Muscle of back (tissue), 11 donors: ENCODE results near the gene LRFN2. TPM values are rescaled to one million over a fixed set of nuclear protein-coding genes. Genes with fewer than 3 reads are reported as not detected.

Experiments used
- DNase-seq, 3 donors: peaks; one replicate each; pipeline versions ENCODE4 v3.0.0 to v3.0.0-alpha.2; 2013
- polyA plus RNA-seq, 10 donors: library from polyadenylated mRNA; unstranded; fragments of 120-200 nt; gene quantifications; one replicate each; pipeline ENCODE4 v1.2.1, GENCODE V29; 2013; ENCODE audit not compliant: insufficient read length in 10 of 10

The LRFN2 gene
- polyA plus RNA-seq, 10 donors, result 0.07 to 0.14 (median 0.09) TPM; not detected in 2

DNA sequence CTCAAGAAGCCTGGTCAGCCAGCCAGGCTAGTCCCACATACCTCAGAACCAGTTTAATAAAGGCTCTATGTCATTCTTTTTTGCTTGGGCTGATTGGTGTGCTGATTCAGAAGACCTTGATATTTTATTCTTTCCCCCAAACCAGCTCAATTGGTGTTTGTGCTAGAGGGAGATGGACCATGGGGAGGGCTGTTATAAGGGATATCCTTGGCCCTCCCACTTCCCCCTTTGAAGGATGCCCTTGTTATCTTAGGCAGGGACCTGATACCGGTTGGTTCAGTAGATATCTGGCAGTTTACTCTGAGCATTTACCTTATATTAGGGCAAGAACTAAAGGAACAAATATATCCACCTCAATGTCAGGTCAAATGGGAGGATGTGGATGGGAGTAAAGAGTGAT lies 207.4 kb downstream of the LRFN2 start:
- DNase-seq, result no peak

- no peak for DNase-seq
Observed at GRCh38 chr6:40378725-40379074, 208.5 kb downstream of the LRFN2 start.

DNA sequence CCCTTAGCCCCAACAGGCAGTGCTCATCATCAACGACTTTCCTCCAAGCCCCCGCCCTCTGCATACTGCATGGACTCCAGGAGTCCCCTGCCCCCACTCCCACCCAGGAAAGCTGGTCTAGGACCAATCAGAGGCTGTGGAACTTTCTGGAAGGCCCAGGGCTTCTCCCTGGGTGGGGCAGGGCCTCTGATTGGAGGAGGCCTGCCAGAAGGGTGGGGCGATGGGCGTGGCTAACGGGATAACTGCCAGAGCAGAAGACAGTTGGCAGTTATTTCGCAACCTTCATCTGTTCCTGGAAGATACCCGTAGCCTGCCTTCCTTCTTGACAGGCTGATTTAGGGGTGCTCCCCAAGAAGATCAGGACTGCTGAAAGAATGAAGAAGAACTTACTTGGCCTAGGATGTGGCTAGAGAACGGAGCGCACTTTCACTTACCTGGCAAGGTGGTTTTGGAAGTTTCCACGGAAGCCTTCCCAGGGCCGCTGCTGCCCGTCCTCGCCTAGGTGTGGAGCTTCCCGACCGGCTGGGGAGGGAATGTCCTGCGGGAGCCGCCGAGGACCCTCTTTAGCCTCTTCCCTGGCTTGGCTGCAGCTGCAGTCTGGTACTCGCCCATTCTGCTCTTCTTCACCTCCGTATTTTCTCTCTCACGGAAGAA lies 209.0 kb downstream of the LRFN2 start:
- no peak for DNase-seq

- DNase-seq, result no peak
Observed at GRCh38 chr6:40377173-40377806, 209.9 kb downstream of the LRFN2 start.

GRCh38 chr6:40376113-40376650 lies 211.0 kb downstream of the LRFN2 start:
- DNase-seq, result no peak

DNA sequence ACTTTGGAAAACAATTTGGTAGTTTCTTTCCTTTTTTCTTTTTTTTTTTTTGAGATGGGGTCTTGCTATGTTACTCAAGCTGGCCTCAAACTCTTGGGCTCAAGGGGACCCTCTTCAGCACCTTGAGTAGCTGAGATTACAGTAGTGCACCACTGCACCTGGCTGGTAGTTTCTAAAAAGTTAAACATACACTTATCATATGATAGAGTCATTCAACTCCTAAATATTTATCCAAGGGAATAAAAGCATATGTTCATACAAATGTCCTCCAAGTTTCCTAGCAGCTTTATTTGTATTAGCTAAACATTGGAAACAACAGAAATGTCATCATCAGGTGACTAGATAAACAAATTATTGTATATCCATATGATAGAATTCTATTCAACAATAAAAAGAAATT lies 213.9 kb downstream of the LRFN2 start:
- no peak for DNase-seq

DNA sequence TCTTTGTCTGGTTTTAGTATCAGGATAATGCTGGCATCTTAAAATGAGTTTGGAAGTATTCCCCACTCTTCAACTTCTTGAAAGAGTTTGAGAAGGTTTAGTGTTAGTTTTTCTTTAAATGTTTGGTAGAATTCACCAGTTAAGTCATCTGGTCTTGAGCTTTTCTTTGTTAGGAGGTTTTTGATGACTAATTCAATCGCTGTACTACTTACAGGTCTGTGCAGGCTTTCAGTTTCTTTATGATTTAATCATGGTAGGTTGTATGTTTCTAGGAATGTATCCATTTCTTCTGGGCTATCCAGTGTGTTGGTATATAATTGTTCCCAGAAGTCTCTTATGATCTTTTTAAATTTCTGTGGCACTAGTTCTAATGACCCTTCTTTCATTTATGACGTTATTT lies 215.5 kb downstream of the LRFN2 start:
- no peak for DNase-seq

- DNase-seq, result no peak
Observed at GRCh38 chr6:40371095-40371494, 216.1 kb downstream of the LRFN2 start.

DNA sequence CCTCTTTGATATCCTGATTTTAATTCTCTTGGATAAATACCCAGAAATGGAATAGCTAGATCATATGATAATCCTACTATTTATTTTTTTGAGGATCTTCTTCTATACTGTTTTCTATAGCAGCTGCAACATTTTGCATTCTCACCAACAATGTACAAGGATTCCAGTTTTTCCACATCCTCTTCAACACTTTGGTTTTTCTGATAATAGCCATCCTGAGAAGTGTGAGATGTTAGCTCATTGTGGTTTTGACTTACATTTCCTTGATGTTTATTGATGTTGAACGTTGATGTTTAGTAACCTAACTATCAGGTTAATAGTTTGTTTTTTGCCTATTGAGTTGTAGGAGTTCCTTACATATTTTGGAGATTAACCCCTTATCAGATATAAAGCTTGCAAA lies 217.3 kb downstream of the LRFN2 start:
- DNase-seq, result no peak

- DNase-seq, result no peak
Observed at GRCh38 chr6:40369042-40369441, 218.1 kb downstream of the LRFN2 start.

DNA sequence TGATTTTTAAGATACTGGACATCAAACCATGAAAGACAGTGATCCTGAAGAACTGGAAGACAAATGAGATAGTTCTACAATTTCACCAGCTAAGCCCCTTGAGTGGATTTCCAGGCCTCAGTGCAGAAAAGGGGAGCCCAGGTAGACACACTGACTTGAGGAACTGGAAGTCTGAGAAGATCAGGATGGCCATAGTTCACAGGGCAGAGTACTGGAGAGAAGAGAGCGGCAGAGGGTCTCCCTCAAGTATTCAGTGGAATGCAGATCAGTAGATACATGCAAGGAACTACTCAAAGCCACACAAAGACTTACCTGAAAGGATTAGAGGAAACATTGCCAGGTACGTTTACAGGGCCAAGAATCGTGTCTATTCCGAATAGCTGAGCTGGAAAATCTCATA lies 224.3 kb downstream of the LRFN2 start:
- DNase-seq, result no peak

DNA sequence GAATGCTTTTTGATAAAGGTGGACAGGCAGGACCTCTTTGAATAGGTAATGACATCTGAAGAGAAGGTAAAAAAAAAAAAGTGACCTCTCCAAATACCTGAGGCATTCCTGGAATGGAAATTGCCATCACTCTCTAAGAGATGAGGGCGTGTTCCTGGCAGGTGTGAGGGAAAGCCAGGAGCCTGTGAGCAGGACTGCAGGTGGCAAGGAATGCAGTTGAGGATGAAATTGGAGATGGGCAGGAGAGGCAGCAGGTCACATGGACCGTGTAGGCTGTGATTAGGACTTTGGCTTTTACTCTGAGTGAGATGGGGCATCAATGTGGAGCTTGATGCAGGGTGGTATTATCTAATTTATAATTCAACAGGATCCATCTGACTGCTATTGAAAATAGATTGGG lies 227.4 kb downstream of the LRFN2 start:
- no peak for DNase-seq

DNA sequence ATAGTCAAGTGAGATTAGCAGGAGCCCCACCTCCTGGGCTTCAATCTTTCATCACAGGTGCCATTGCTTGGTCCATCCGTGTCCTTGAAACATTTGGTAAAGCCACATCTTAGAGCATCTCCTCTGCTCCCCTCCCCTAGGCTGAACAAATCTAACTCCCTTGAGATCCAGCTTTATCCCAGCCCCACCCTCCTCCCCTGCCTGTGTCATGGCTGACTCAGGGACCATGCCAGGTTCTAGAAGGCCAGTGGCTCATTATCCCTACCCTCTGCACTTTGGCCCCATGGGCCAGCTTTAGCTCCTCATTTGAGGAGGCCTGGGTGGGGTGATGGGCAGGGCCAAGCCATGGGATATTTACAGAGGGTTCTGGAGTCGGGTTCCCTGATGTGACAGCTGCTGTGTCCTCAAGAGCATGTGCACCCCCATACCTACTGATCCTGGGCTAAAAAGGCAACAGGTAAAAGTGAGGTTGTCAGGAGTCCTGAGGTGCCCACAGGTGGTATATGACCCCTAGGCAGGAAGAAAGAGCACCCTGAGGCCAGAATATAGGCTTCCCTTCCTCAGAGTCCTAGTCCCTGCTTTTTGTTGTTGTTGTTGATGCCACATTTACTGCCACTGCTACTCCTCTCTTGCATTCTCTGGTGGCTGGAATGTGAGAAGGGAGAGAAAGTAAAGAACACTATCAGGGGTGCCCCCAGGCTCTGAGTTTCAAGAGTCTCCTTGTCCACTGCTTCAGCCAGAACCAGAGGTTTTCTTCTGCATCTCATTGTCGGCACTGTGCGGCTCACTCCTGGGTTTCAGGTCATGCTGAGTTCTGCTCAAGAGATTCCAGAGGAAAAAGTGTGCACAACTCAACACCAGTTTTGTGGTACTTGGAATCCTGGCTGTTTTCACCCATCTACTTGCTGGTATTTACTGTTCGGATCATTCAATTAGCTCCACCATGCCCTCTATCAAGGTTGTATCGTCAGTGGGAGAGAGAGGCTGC lies 228.4 kb downstream of the LRFN2 start:
- no peak for DNase-seq

- DNase-seq, result peak in 1 of 3 donors; percentile 15
Observed at GRCh38 chr6:40356242-40356910, 230.8 kb downstream of the LRFN2 start.

DNA sequence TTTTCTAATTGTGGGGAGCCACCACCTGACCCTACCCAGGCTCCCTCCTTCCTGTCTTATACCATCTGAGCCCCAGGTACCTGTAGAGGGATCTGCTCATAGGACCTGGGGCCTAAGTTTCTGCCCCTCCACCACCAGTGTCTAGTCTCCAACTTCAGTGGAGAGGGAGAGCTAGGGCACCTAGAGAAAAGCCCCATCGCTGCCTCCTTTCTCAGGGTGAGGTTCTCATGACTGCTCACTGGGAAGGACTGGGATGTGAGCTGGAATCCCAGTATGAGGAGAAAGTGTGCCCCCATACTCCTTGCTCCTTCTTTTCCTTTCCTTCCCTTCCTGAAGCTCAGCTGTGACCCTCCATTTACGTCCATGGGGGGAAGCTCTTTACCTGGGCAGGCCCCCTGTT lies 231.6 kb downstream of the LRFN2 start:
- DNase-seq, result no peak

GRCh38 chr6:40355066-40355465 lies 232.1 kb downstream of the LRFN2 start:
- DNase-seq, result no peak

GRCh38 chr6:40353967-40354452 lies 233.2 kb downstream of the LRFN2 start:
- DNase-seq, result no peak

- peak in 1 of 3 donors; percentile 16 for DNase-seq
Observed at GRCh38 chr6:40353197-40353966, 233.8 kb downstream of the LRFN2 start.

GRCh38 chr6:40352527-40353170 lies 234.5 kb downstream of the LRFN2 start:
- DNase-seq, result peak in 1 of 3 donors; percentile 14

GRCh38 chr6:40352006-40352405 lies 235.2 kb downstream of the LRFN2 start:
- DNase-seq, result no peak
